GM19463 (cell line): ENCODE measurements around the gene DUSP9.
"Not testable (repeated sequence)": the region's sequence is repeated elsewhere in the genome, so short reads cannot be mapped to it uniquely, and the experiment has no call there.

Source experiments
- ATAC-seq: cut with Tn5 transposase; IDR thresholded peaks from one replicate; pipeline ENCODE4 v1.9.1; 2021; ENCODE audit warnings: mild to moderate bottlenecking, moderate library complexity; ENCODE audit not compliant: unreplicated experiment

Gene DUSP9

DNA sequence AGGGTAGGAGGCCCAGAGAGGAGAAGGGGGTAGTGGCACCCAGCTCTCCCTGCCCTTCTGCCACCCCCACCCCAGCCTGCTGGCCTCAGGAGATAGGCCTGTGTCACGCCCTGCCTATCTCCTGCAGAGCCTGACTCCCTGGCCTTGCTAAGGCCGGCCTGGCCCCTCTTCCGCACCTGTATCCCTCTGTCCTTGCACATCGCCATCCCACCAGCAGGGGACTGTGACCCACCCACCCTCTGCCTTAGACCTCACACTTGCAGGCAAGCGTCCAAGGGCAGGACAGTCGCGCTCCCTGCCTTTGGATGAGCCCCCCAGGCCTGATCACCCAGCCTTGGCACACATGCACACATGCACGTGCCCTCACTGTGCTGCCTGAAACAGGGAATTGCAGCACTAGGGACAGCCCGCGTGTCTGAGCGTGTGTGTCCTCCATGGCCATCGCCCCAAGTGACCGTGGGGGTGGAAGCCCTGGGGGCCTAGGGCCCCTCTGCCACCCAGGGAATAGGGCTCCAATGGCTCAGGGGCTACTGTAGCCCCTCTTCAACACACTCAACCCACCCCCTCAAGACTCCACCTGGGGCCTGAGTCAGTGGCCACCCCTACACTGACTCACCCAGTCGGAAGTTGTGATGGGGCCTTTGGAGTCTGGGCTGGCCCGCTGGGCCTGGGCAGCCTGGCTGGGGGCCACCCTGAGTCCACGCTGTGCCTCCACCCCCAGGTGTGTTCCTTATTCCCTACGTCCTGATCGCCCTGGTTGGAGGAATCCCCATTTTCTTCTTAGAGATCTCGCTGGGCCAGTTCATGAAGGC is 42.9 kb downstream of the DUSP9 start:
- ATAC-seq: no peak

DNA sequence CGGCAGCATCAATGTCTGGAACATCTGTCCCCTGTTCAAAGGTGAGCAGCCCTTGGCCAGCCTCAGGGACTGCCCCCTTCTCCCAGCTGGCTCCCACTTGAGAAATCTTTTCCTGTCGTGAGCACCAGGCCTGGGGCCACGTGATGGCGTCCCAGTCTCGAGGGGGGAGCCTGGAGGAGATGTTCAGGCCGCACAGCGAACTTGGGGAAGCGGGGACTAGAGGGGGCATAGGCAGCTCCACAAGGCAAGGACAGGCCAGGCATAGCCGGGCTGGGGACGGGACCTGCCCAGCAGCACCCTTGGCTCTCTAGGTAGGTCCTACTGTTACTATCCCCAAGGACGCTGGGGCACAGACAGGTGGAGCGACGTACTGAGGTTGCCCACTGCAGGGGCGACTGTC is 43.5 kb downstream of the DUSP9 start:
- ATAC-seq: no peak

- ATAC-seq: not testable (repeated sequence)
These were observed 44.2 kb downstream of the DUSP9 start for GRCh38 chrX:153691032-153691827.

- no peak for ATAC-seq
These were observed 45.0 kb downstream of the DUSP9 start for GRCh38 chrX:153692003-153692402.

- ATAC-seq: no peak
These were observed 45.7 kb downstream of the DUSP9 start for GRCh38 chrX:153692611-153693156.

DNA sequence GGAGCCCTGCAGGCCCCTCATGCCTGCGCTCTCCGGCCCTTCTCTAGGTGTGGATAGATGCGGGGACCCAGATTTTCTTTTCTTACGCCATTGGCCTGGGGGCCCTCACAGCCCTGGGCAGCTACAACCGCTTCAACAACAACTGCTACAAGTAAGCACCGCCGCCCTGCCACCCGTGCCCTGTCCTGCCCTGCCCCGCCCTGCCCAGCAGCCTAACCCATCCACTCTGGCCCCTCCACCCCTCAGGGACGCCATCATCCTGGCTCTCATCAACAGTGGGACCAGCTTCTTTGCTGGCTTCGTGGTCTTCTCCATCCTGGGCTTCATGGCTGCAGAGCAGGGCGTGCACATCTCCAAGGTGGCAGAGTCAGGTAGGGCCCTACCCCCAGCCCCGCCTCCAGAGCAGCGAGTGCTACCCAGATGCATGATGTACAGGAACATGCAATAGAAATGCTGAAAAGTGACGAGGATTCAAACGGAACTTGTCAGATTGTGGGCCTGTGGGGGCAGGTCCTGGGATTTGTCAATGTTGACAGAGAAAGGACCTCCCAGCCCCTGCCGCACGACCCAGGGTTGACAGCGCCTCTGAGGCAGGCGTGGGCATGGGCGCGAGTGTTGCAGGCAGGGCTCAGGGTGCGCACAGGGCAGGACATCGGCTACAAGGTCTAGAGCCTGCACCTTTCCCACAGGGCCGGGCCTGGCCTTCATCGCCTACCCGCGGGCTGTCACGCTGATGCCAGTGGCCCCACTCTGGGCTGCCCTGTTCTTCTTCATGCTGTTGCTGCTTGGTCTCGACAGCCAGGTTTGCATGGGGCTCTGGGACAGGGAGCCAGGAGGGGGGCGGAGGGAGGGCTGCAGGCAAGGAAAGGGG is 46.4 kb downstream of the DUSP9 start:
- ATAC-seq: no peak

GRCh38 chrX:153694256-153694655 is 47.3 kb downstream of the DUSP9 start:
- not testable (repeated sequence) for ATAC-seq

- no peak for ATAC-seq
These were observed 47.8 kb downstream of the DUSP9 start for GRCh38 chrX:153694687-153695270.

DNA sequence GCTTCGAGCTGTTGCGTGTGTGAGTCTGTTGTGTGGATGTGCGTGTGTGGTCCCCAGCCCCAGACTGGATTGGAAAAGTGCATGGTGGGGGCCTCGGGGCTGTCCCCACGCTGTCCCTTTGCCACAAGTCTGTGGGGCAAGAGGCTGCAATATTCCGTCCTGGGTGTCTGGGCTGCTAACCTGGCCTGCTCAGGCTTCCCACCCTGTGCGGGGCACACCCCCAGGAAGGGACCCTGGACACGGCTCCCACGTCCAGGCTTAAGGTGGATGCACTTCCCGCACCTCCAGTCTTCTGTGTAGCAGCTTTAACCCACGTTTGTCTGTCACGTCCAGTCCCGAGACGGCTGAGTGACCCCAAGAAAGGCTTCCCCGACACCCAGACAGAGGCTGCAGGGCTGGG is 49.1 kb downstream of the DUSP9 start:
- no peak for ATAC-seq

- ATAC-seq: not testable (repeated sequence)
These were observed 49.5 kb downstream of the DUSP9 start for GRCh38 chrX:153696538-153696937.

DNA sequence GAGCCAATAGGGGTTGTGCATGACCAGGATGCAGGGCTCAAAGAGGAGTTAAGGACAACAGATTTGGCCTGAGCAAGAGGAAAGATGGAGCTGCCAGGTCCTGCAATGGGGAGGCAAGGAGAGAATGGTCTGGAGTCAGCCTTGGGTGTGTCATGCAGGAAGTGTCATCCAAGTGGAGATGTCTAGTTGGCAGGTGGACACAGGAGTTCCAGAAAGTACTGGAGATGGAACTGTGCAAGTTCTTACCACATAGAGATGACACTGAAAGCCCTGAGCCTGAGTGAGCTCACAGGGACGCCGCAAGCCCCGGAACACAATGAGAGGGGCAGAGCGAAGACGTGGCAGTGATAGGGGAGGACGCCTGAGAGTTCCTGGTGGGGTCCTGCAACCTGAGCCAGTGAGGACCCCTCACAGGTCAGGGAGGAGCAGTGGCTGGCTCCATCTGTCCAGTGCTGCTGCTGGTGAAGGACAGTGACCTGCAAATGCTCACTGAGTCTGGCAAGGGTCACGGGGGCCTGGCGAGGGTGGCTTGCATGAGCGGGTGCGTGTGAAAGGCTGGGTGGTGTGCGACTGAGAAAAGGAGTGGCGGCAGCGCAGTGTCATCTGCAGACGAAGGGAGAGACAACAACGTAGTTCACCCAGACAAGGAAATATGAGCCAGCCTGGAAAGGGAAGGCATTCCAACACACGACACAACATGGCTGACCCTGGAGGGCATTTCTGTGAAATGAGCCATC is 50.2 kb downstream of the DUSP9 start:
- not testable (repeated sequence) for ATAC-seq

DNA sequence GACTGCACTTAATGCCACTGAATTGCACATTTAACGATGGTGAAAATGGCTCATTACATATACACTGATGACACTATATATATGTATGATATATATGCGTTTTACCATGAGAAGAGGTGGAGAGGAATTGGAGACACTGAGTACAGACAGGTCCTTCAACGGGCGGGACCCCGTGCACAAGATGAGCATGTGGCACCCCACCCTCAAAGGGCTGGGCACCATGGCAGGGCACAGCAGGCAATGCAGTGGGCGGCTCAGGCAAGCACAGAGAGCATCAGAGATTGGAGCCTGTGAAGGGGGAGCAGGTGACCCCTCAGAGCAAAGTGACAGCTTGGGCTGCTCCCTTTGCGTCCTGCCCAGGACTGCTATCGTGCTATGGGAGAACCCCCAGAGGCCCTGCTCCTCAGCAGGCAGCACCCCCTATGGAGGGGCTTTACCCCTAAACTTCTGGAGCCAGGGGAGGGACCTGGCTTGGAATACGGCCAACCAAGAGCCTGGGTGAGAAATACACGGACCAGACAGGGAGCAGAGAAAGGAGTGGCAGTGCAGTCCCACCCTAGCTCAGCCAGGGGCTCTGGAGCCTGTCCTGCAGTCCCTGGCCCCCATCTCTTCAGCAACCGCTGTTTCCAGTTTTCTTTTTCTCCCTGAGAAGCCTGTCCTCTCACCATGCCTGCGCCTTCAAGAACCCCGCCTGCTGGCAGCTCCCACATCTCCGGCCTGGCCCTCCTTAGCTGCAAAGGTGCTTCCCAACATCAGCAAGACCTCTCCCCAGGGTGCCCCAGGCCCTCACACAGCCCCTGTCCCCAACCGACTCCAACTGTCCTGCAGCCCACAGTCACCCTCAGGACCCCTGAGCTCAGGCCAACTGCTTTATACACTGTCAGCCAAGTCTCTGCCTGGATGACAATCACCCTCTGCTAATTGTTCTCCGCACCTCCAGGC is 51.2 kb downstream of the DUSP9 start:
- ATAC-seq: no peak

- ATAC-seq: not testable (repeated sequence)
These were observed 52.3 kb downstream of the DUSP9 start for GRCh38 chrX:153699210-153699783.

- ATAC-seq: not testable (repeated sequence)
These were observed 52.9 kb downstream of the DUSP9 start for GRCh38 chrX:153699784-153700371.

GRCh38 chrX:153700376-153700945 is 53.5 kb downstream of the DUSP9 start:
- ATAC-seq: no peak
